NCI-H128 (cell line): ENCODE results near the gene DDN.

Experiments
- DNase-seq: peaks from one replicate; lab custom pipeline; 2025; ENCODE audit not compliant: unreplicated experiment; lab: John Stamatoyannopoulos, UW

DDN gene

GRCh38 chr12:48999371-49000131, at the start of gene DDN:
DDN (minus strand) TSS chr12:48999375; CDS start chr12:48999287, 88 bp downstream.
- DNase-seq, result no peak

DNA sequence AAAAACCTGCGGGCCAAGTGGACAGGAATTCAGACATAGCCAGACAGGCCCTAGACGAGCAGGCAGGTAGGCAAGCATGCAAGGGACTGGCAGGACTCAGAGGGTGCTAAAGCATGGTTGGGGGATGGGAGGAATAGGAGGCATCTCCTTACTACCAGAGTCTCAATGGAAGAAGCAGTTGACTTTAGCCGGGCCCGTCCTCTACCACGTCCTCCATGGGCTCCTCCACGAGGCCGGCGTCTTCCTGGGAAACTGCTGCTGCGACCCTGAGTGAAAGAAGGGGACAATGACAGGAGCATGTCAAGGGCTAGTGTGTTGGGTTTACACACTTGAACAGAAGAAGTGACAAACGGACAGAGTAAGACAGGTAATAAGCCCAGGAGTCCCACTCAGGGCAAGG, 49.8 kb upstream of the DDN start:
- no peak for DNase-seq

GRCh38 chr12:49046129-49046895, 47.1 kb upstream of the DDN start:
- DNase-seq, result no peak

DNA sequence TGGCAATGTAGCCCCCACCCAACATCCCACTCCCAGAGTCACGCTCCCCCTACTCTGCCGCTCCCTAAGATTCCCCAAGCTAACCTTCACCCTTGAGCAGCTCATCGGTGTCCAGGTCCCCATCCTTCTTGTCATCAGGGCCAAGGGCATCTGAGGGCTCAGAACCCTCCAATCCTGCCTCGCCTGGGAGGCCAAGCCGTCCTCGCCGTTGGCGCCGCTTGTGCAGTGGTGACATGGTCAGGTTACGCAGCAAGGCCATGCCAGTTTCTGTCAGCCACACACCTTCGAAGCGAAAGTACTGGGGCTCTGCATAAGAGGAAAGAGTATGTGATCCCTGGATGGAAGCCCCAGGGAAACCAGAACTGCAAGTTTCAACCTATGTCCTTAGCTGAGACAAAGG, 45.5 kb upstream of the DDN start:
- DNase-seq, result no peak

DNA sequence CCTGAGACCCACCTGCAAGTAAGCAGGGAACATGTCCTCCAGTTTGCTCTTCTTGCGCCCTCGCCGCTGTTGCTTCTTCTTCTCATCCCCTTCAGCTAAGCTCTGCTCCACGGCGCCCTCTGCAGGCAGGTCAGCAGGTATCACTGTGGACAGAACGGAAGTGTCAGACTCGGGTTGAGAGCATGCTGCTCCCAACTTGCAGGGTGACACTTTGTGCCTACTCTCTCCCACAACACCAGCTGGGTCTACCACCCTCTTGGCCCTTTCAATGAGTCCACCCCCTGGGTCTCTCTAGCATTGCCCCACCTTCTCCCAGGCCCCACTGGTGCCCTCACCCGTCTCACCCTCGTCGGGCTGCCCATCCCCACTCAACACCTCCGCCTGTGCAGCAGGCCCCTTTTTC, 44.7 kb upstream of the DDN start:
- DNase-seq, result peak; percentile 58

GRCh38 chr12:49043241-49043640, 44.1 kb upstream of the DDN start:
- DNase-seq, result no peak

GRCh38 chr12:49041881-49042484, 42.8 kb upstream of the DDN start:
- no peak for DNase-seq

GRCh38 chr12:49041036-49041880, 42.1 kb upstream of the DDN start:
- no peak for DNase-seq

- no peak for DNase-seq
Observed at GRCh38 chr12:49040364-49040855, 41.2 kb upstream of the DDN start.

- DNase-seq, result no peak
Observed at GRCh38 chr12:49039421-49040363, 40.5 kb upstream of the DDN start.

- DNase-seq, result no peak
Observed at GRCh38 chr12:49038291-49038955, 39.2 kb upstream of the DDN start.

DNA sequence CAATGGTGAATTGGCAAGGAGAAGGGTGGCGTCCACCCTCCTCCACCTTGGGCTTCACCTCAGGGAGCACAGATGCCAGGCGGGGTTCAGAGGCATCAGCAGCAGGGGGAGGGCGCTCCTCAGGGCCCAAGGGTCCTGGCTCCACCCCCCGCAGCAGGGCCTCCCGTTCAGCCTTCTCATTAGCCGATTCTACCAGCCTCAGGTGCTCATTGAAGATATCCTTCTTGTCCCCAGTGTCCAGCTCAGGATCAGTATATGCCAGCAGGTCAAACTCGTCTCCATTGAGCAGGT, 38.7 kb upstream of the DDN start:
- no peak for DNase-seq

DNA sequence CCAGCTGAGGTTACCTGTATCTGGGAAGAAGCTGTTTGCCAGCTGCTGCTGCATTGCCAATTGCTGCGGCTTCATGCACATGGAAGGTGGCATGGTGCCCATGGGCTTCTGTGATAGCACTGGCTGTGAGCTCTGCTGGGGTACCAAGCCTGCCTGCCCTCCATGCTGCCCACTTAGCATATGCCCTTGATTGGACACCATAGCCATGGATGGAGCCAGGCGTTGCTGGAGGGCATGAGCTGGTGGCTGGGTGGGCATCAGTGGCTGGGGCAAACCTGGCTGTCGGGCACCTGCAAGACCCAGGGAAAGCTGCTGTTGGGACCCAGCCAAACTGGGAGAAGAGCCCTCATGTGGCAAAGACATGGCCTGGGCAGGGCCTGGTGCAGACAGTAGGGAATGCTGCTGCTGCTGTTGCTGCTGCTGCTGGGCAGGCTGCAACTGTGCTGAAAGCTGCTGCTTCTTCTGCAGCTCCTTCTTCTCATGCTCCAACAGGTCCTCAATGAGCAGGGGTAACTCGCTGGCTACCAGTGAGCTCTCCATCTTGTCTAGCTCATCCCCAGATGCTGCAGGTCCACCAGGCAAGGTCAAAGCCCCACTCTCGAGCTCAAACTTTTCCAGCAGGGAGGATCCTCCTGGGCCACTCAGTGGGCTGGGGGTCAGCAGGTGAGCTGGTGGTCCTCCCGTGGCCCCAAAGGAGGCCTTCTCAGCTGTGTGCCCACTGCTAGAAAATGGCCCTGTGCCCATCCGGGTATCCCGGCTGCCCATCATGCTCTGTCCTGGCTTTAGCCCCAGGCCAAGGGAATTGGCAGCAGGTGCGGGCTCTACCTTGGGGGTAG, 38.2 kb upstream of the DDN start:
- no peak for DNase-seq

GRCh38 chr12:49036029-49036428, 36.9 kb upstream of the DDN start:
- DNase-seq, result no peak

- no peak for DNase-seq
Observed at GRCh38 chr12:49034286-49034622, 35.1 kb upstream of the DDN start.

DNA sequence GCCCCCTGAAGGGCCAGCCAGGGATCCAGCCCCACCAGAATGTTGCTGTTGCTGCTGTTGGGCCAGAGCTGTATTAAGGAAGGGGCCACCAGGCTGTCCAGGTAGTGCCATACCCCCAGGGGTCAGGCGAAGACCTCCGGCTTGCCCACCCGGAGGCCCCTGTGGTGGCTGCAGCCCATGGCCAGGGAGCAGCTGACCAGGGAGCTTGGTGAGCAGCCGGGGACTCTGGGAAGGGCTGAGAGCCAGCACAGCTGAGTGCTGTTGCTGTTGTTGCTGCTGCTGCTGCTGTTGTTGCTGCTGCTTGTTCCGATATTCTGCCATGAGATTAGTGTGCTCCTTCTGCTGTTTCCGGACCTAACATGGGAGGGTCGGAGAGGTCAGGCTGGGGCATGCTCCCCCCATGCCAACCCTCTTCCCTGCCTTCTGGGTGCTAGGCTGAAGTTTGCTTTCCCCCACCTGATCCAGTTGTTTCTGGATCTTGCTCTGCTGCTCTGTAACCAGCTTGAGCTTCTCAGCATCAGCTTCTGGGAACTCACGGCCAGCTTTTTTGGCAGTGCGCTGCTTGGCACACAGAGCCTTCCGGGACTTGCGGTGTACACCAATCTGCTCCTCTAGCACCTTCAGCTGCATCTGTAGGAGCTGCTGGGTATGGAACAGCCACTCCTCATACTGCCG, 34.6 kb upstream of the DDN start:
- DNase-seq, result no peak

- no peak for DNase-seq
Observed at GRCh38 chr12:49032679-49033447, 33.7 kb upstream of the DDN start.

DNA sequence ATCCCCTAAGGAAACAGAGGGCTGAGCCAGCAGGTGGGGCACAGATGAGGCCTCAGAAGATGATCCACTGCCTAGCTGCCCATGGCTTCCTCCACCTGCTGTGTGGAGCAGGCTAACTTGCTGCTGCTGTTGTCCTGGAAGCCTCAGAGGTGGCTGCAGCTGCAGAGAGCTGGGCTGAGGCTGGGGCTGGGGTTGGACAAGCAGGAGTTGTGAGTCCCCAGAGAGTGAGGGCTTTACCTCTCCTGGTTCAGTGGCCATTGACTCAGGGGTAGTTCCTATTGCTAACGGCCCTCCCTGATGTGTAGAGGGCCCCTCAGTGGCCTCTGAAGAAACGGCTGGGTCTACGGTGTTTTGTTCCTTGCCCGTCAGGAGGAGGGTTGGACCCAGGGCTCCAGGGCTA, 33.1 kb upstream of the DDN start:
- no peak for DNase-seq
